MM.1S (cell line): Measurements from ENCODE around the gene TMEM273.

ENCODE experiments used
- EZH2 ChIP-seq: fragments of 300-600 bp; sonication (generic); optimal IDR thresholded peaks from 2 replicates; pipeline ENCODE3; 2017; ENCODE audit warnings: low read depth, mild to moderate bottlenecking, antibody characterized with exemption, low read length, mixed read lengths
- TF ChIP-seq, protein P1 (sequence below): fragments of 300-600 bp; sonication (generic); IDR thresholded peaks from 2 replicates; pipeline ENCODE4 v1.5.1; 2016; ENCODE audit warnings: antibody characterized with exemption, low read length, mixed read lengths

- TF ChIP-seq, protein P1, sequence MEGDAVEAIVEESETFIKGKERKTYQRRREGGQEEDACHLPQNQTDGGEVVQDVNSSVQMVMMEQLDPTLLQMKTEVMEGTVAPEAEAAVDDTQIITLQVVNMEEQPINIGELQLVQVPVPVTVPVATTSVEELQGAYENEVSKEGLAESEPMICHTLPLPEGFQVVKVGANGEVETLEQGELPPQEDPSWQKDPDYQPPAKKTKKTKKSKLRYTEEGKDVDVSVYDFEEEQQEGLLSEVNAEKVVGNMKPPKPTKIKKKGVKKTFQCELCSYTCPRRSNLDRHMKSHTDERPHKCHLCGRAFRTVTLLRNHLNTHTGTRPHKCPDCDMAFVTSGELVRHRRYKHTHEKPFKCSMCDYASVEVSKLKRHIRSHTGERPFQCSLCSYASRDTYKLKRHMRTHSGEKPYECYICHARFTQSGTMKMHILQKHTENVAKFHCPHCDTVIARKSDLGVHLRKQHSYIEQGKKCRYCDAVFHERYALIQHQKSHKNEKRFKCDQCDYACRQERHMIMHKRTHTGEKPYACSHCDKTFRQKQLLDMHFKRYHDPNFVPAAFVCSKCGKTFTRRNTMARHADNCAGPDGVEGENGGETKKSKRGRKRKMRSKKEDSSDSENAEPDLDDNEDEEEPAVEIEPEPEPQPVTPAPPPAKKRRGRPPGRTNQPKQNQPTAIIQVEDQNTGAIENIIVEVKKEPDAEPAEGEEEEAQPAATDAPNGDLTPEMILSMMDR, result no peak
- no peak for TF ChIP-seq EZH2
These were observed 31.8 kb upstream of the TMEM273 start for GRCh38 chr10:49220031-49220430.
